ENCODE measurements around the gene CCDC127. TPM values are rescaled to one million over a fixed set of nuclear protein-coding genes. Genes with fewer than 3 reads are reported as not detected.
"Not testable (repeated sequence)": the region's sequence is repeated elsewhere in the genome, so short reads cannot be mapped to it uniquely, and the experiment has no call there.

The CCDC127 gene
- total RNA-seq, 1 donor from 2014 or later: 11.1 TPM

DNA sequence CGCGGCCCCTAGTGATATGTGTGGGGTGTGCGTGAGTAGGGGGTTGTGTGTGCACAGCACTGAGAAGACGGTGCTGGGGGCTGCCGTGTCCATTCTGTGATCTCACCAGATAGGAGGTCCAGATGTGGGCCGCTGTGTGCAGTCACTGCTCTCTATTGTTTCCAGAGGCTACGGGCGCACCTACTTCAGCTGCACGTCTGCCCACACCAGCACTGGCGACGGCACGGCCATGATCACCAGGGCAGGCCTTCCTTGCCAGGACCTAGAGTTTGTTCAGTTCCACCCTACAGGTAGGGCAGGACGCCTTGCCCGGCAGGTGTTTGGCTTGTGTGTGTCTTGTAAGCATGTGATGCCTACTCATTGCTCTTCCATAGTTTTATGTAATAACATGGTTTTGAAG, 12.8 kb upstream of the CCDC127 start:
- H3K27me3 Mint-ChIP-seq (ENCODE audit: unreplicated experiment): no peaks in the 10 kb centered on the region
- peaks cover 57% of the 10 kb centered on the region for H3K36me3 Mint-ChIP-seq (ENCODE audit: unreplicated experiment)
- DNase-seq (ENCODE audit: extremely low spot score, unreplicated experiment): no peak
- TF ChIP-seq CTCF (IDR thresholded peaks at IDR 0.05): no peak
- no peaks in the 10 kb centered on the region for H3K4me1 Mint-ChIP-seq (ENCODE audit: unreplicated experiment)
- H3K27ac Mint-ChIP-seq (ENCODE audit: unreplicated experiment): no peak overlapping the region
- H3K9me3 Mint-ChIP-seq (ENCODE audit: unreplicated experiment): no peaks in the 10 kb centered on the region
- no peak overlapping the region for H3K4me3 Mint-ChIP-seq (ENCODE audit: unreplicated experiment)

GRCh38 chr5:228886-229285, 10.9 kb upstream of the CCDC127 start:
- H3K9me3 Mint-ChIP-seq (ENCODE audit: unreplicated experiment): no peaks in the 10 kb centered on the region
- no peak for DNase-seq (ENCODE audit: extremely low spot score, unreplicated experiment)
- H3K27me3 Mint-ChIP-seq (ENCODE audit: unreplicated experiment): no peaks in the 10 kb centered on the region
- no peak overlapping the region for H3K27ac Mint-ChIP-seq (ENCODE audit: unreplicated experiment)
- peaks cover 63% of the 10 kb centered on the region for H3K36me3 Mint-ChIP-seq (ENCODE audit: unreplicated experiment)
- TF ChIP-seq CTCF (IDR thresholded peaks at IDR 0.05): no peak
- H3K4me3 Mint-ChIP-seq (ENCODE audit: unreplicated experiment): no peak overlapping the region
- peaks cover under 1% of the 10 kb centered on the region for H3K4me1 Mint-ChIP-seq (ENCODE audit: unreplicated experiment)

DNA sequence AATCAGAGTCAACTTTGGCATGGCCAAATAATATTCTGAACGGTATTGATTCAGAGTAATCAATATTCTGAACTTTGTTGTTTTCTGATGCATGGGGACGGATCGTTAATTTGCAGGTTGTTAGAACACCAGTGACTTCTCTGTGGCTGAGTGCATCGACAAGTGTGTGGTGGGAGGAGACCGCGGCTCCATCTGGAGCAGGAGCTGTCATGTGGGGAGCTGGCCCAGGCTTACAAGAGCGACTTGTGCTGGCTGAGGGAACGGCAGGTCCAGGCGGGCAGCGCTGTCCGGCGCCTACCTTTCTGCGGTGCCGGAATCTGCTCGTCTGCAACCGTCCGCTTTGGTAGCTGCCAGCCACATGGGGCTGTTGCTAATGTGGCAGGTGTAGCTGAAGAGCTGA, 9.4 kb upstream of the CCDC127 start:
- not testable (repeated sequence) for H3K27me3 Mint-ChIP-seq (ENCODE audit: unreplicated experiment); H3K9me3 Mint-ChIP-seq (ENCODE audit: unreplicated experiment); H3K27ac Mint-ChIP-seq (ENCODE audit: unreplicated experiment); H3K4me3 Mint-ChIP-seq (ENCODE audit: unreplicated experiment); DNase-seq (ENCODE audit: extremely low spot score, unreplicated experiment)
- Mint-ChIP-seq H3K36me3 (ENCODE audit: unreplicated experiment) (peaks cover 54% of the 10 kb centered on the region), H3K4me1 (ENCODE audit: unreplicated experiment) (peaks cover 16% of the 10 kb centered on the region)

DNA sequence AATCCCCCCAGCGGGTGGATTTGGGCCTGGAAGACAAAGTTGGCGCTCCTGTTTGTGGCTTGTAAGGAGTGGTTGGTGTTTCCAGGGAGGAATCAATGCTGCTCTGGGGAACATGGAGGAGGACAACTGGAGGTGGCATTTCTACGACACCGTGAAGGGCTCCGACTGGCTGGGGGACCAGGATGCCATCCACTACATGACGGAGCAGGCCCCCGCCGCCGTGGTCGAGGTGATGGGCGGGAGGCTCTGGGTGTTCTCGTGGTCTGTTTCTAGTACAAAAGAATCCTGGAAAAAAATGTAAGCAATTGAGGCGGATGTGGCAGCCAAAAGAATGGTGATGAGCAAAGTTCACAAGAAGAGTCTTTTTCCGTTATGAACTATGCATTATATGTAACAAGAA, 7.4 kb upstream of the CCDC127 start:
- DNase-seq (ENCODE audit: extremely low spot score, unreplicated experiment): no peak
- no peak for TF ChIP-seq CTCF (IDR thresholded peaks at IDR 0.05)
- Mint-ChIP-seq H3K36me3 (ENCODE audit: unreplicated experiment) (peaks cover 37% of the 10 kb centered on the region), H3K27ac (ENCODE audit: unreplicated experiment) (no peak overlapping the region), H3K4me3 (ENCODE audit: unreplicated experiment) (no peak overlapping the region), H3K9me3 (ENCODE audit: unreplicated experiment) (no peaks in the 10 kb centered on the region), H3K4me1 (ENCODE audit: unreplicated experiment) (peaks cover 34% of the 10 kb centered on the region), H3K27me3 (ENCODE audit: unreplicated experiment) (no peaks in the 10 kb centered on the region)

DNA sequence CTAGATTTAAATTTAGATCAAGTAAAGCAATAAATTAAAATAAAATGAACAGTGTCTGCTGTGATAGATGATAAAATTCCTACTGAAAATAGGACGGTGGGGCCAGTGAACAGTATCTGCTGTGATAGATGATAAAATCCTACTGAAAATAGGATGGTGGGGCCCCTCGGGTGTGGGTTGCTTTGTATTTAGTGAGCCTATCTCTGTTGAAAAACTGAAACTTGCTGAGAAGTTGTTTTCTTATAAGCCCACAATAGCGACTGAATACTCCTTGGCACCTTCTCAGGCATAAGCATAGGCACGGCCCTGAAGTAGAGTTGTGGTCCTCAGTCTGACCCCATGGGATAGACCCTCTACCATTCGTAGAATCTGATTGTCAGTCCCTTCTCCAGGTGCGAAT, 5.8 kb upstream of the CCDC127 start:
- Mint-ChIP-seq H3K4me1 (ENCODE audit: unreplicated experiment) (peaks cover 44% of the 10 kb centered on the region), H3K27ac (ENCODE audit: unreplicated experiment) (peak overlapping the region; percentile 87), H3K27me3 (ENCODE audit: unreplicated experiment) (no peaks in the 10 kb centered on the region), H3K4me3 (ENCODE audit: unreplicated experiment) (no peak overlapping the region), H3K36me3 (ENCODE audit: unreplicated experiment) (peaks cover 31% of the 10 kb centered on the region), H3K9me3 (ENCODE audit: unreplicated experiment) (no peaks in the 10 kb centered on the region)
- TF ChIP-seq CTCF (IDR thresholded peaks at IDR 0.05): no peak
- no peak for DNase-seq (ENCODE audit: extremely low spot score, unreplicated experiment)

DNA sequence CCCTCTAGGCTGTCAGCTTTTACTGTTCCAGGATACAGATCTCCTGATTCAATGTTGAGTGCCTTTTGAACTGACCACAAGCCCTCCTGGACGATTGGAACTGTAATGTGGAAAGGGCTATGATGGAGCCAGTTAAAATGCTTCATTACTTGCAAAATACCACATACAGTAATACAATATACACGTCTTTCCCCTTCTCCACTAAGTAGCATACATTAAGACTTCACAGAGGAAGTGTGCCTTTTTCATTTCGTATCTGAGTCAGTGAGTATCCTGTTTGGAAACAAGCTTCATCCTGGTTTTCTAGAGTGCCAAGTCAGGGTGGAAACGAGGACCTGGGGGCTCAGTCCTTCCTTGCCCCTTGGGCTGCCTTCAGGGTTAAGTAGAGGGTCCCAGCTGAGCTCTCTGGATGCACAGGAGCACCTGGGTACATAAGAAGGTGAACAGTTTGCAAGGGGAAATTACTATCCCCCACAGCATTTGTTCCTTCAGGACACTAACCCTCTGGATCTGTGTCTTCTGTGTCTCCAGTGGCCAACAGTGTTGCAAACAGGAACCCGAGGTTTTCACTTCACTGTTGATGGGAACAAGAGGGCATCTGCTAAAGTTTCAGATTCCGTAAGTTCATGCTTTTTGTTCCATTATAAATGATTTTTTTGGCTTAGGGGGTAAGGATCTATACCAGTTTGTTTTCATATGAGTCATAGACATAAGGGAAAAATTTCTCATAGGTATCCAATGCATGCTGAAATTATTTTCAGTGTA, 5.2 kb upstream of the CCDC127 start:
- H3K36me3 Mint-ChIP-seq (ENCODE audit: unreplicated experiment): peaks cover 26% of the 10 kb centered on the region
- not testable (repeated sequence) for DNase-seq (ENCODE audit: extremely low spot score, unreplicated experiment); H3K9me3 Mint-ChIP-seq (ENCODE audit: unreplicated experiment); H3K27me3 Mint-ChIP-seq (ENCODE audit: unreplicated experiment)
- peaks cover 44% of the 10 kb centered on the region for H3K4me1 Mint-ChIP-seq (ENCODE audit: unreplicated experiment)
- H3K4me3 Mint-ChIP-seq (ENCODE audit: unreplicated experiment): peak overlapping the region; percentile 53
- peak overlapping the region; percentile 87 for H3K27ac Mint-ChIP-seq (ENCODE audit: unreplicated experiment)
